Retinal pigment epithelial cell (primary cell): ENCODE measurements around the gene ALDH18A1.

ENCODE experiments used
- DNase-seq: peaks from one replicate; pipeline ENCODE4 v3.0.0-alpha.2; 2010; ENCODE audit warnings: low read depth
- H3K4me3 ChIP-seq: 2 replicates; pipeline ENCODE4 v1.5.1; 2011; ENCODE audit warnings: mild to moderate bottlenecking, low read length, control low read depth, moderate library complexity
- CTCF ChIP-seq: conservative IDR thresholded peaks from 2 replicates; pipeline ENCODE4 v1.5.1; 2011; ENCODE audit warnings: low read depth, low read length, control low read depth, inconsistent platforms

The ALDH18A1 gene

GRCh38 chr10:95573527-95573926 is 83.0 kb downstream of the ALDH18A1 start:
- no peak for TF ChIP-seq CTCF
- DNase-seq: no peak
- no peak overlapping the region for H3K4me3 ChIP-seq

DNA sequence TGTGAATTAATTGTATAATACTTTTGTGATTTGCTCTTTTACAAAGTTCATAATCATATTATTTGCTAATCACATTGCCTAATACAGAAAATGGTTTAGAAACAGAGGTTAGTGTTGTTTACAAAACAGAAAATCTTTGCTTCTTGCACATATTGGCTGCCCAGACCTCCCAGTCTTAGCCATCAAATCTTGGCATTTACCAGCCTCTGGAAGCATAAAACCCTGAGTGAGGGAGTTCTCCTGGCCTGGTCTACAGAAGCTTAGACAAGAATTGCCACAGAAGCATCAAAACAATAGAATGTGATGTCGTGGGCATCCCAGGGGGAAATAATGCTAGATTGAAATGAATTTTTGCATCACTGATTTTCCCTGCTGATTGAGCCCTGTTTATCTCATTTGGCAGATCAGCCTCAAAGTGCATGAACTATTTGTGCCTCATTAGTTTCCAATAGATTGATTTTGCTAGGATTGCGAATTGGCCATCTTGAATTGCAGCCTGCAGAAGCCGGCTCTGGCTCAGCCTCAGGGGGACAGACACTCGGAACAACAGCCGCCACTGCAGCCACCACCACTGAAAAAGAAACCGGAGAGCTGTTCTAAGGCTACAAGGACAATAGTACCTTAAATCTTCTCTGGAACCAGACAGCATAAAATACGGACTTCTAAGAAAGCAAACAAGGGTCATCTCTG is 84.2 kb downstream of the ALDH18A1 start:
- no peak for TF ChIP-seq CTCF
- H3K4me3 ChIP-seq: no peak overlapping the region
- DNase-seq: no peak

DNA sequence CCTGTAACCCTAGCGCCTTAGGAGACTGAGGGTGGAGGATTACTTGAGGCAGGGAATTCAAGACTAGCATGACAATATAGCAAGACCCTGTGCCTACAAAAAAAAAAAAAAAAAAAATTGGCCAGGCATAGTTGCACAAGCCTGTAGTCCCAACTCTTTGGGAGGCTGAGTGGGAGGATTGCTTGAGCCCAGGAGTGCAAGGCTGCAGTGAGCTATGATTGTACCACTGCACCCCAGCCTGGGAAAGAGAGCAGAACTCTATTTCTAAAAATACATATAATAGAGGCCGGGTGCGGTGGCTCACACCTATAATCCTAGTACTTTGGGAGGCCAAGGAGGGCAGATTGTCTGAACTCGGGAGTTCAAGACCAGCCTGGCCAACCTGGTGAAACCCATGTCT is 85.1 kb downstream of the ALDH18A1 start:
- no peak overlapping the region for H3K4me3 ChIP-seq
- no peak for TF ChIP-seq CTCF
- no peak for DNase-seq

DNA sequence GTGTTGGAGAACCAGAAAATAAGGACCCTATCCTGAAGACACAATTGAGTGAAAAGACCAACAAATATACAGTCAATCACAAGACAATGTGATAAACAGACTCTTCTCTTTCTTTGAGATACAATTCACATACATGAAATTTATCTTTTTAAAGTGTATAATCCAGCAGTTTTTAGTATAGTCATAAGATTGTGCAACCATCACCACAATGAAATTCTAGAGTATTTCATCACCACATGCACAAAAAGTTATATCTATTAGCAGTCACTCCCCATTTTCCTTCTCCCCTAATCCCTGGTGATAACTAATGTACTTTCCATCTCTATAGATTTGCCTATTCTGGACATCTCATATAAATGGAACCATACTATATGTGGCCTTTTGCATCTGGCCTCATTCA is 87.1 kb downstream of the ALDH18A1 start:
- no peak for TF ChIP-seq CTCF
- H3K4me3 ChIP-seq: no peak overlapping the region
- DNase-seq: no peak

DNA sequence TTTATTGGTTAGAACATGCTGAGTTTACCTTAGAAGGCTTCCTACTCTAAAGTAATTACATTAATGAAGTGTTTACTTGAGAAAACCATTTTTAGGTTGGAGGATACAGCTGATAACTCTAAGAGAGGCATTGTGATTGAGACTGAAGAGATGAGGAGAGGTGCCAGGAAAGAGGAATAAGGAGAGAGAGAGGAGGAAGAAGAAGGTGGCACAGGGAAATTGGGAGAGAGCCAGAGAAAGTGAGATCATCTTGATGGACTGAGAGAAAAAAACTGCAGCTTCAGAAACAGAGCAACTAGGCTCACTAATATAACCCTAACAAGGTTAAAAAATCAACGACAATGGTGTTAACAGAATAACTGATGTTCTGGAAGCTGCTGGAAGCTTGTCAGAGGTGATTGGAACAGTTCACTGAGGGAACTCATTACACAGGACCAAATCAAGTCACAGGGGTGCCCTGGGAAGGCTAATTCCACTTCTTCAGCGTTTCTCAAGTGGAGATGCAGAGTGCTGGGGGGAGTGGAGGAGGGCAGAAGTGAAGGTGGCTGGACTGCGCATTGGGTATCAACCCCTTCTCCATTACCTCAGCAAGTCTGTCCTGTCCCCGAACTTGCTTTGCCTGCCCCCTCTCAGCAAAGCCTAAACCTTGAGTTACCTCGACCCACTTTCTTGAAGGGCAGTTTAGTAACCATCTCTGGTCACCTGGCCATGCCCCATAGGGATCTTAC is 88.4 kb downstream of the ALDH18A1 start:
- no peak overlapping the region for H3K4me3 ChIP-seq
- no peak for DNase-seq
- TF ChIP-seq CTCF: no peak

- TF ChIP-seq CTCF: no peak
- no peak for DNase-seq
- no peak overlapping the region for H3K4me3 ChIP-seq
Observed at GRCh38 chr10:95566136-95566535, 90.4 kb downstream of the ALDH18A1 start.

- DNase-seq: no peak
- TF ChIP-seq CTCF: no peak
- no peak overlapping the region for H3K4me3 ChIP-seq
Observed at GRCh38 chr10:95565336-95565735, 91.2 kb downstream of the ALDH18A1 start.
